T-helper 17 cell (primary cell): ENCODE measurements around the gene BBC3. TPM values are rescaled to one million over a fixed set of nuclear protein-coding genes. Genes with fewer than 3 reads are reported as not detected.

Experiments
- ATAC-seq: fragments of 150-1000 bp; cut with Tn5 transposase; 2 replicates; pipeline ENCODE4 v1.10.0; 2021; ENCODE audit warnings: mild to moderate bottlenecking, moderate library complexity
- DNase-seq, 3 donors: peaks; one replicate each; pipeline versions ENCODE4 v3.0.0 to v3.0.0-alpha.2; 2020 to 2021
- H3K9me3 ChIP-seq: one replicate; pipeline ENCODE4 v1.7.0; 2013; ENCODE audit warnings: low read length, mild to moderate bottlenecking; ENCODE audit not compliant: control insufficient read depth, poor library complexity, severe bottlenecking
- H3K27ac Mint-ChIP-seq: one replicate; pipeline ENCODE4 v1.8.0; 2022; ENCODE audit warnings: mild to moderate bottlenecking, moderate library complexity, mixed read lengths
- H3K27me3 Mint-ChIP-seq: one replicate; pipeline ENCODE4 v1.8.0; 2022; ENCODE audit warnings: mixed read lengths
- H3K36me3 Mint-ChIP-seq: one replicate; pipeline ENCODE4 v1.8.0; 2022; ENCODE audit warnings: low read depth, mixed read lengths
- H3K4me1 Mint-ChIP-seq: one replicate; pipeline ENCODE4 v1.8.0; 2022; ENCODE audit warnings: mild to moderate bottlenecking, mixed read lengths
- H3K4me3 Mint-ChIP-seq: one replicate; pipeline ENCODE4 v1.8.0; 2022; ENCODE audit warnings: mild to moderate bottlenecking, moderate library complexity, mixed read lengths
- total RNA-seq, 4 donors: library from RNA in 2 of 4; stranded (reverse) in 2 of 4; gene quantifications; one replicate each; pipeline ENCODE4 v1.2.3 and lab custom pipeline; 2022 to 2026

Gene BBC3
- total RNA-seq, 2 donors from 2014 or later = 32.4 to 40.2 TPM

DNA sequence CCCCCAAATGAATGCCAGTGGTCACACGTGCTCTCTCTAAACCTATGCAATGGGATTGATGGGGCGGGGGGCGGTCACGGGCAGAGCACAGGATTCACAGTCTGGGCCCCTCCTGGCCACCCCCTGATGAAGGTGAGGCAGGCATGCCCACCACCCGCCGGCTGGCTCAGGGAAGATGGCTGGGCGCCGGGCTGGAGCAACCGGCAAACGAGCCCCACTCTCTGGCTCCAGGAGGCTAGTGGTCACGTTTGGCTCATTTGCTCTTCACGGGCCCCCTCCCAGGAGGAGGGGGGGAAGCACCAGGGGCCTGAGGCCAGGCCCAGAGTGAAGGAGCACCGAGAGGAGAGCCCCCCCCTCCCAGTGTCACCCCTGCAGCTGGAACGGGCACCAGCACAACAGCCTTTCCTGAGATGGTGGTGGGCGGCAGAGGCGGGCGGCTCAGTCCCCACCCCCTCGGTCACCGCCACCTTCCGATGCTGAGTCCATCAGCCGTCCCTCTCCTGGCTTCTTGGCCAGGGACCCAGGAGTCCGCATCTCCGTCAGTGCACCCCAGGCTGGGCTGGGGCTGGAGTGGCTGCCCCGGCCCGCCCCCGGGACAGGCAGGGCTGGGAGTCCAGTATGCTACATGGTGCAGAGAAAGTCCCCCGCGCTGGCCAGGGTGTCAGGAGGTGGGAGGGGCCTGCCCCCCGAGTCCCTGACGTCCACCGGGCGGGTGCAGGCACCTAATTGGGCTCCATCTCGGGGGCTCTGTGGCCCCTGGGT, 9.7 kb downstream of the BBC3 start:
- H3K9me3 ChIP-seq = no peaks in the 10 kb centered on the region
- peaks cover 4% of the 10 kb centered on the region for H3K4me1 Mint-ChIP-seq
- H3K27me3 Mint-ChIP-seq = no peaks in the 10 kb centered on the region
- no peak overlapping the region for H3K27ac Mint-ChIP-seq
- ATAC-seq (no peak), DNase-seq (no peak)
- H3K36me3 Mint-ChIP-seq = no peaks in the 10 kb centered on the region
- peak overlapping the region; percentile 7 for H3K4me3 Mint-ChIP-seq

DNA sequence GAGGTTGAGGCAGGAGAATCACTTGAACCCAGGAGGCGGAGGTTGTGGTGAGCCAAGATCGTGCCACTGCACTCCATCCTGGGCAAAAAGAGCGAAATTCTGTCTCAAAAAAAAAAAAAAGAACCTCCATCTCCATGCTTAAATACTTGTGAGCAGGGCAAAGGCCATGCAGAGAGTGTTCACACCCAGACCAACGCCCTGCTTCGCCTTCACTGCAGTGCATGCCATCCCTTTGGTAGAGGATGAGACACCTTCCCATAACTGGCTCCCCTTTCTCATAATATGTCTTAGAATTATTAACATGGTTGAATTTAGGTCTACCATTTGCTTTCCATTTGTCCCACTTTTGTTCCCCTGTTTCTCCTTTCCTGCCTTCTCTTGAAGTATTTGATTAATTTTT, 15.4 kb downstream of the BBC3 start:
- Mint-ChIP-seq H3K36me3 (no peaks in the 10 kb centered on the region), H3K4me1 (peaks cover 3% of the 10 kb centered on the region), H3K27ac (no peak overlapping the region), H3K27me3 (no peaks in the 10 kb centered on the region), H3K4me3 (no peak overlapping the region)
- no peaks in the 10 kb centered on the region for H3K9me3 ChIP-seq
- ATAC-seq (no peak), DNase-seq (no peak)

DNA sequence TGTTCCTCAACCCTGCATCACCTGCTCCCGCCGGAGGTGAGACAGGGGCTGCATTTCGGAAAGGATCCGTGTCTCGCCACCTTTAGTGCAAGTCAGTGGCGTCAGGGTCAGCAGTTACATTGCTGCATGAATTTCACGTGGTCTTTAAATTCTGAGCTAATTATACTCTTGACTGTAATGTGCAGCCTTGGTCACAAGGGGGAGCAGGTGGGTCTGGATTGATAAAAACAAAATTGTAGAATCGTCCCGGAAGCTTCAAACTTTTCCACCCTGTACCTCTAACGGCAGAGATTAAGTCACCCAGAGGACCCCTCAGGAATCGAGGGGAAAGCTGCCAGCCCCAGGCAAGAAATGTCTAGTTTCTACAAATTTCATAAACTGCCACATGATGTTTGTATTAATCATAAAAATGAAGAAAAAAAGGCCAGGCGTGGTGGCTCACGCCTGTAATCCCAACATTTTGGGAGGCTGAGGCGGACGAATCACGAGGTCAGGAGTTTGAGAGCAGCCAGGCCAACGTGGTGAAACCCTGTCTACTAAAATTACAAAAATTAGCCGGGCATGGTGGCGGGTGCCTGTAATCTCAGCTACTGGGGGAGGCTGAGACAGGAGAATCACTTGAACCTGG, 20.2 kb downstream of the BBC3 start:
- DNase-seq (peak; percentile 54 to 77 (median 57)), ATAC-seq (peak; percentile 85)
- H3K36me3 Mint-ChIP-seq = no peaks in the 10 kb centered on the region
- no peaks in the 10 kb centered on the region for H3K27me3 Mint-ChIP-seq
- H3K4me3 Mint-ChIP-seq = no peak overlapping the region
- H3K9me3 ChIP-seq = no peaks in the 10 kb centered on the region
- H3K4me1 Mint-ChIP-seq = peaks cover 5% of the 10 kb centered on the region
- peak overlapping the region; percentile 88 for H3K27ac Mint-ChIP-seq

DNA sequence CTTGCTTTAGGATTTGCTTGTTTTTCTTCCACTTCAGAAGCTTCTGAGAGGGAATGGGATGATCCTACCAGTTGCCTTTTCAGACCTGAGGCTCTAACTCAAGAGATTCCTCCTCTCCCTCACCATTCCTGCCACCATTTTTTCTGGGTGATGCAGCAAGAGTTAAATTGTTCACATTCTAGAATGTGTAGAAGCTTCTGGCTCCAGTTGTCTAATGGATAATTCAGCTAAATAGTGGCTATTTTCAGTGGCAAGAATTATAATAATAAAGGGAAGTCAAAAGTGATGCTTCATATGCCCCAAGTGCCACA, 20.9 kb downstream of the BBC3 start:
- H3K27me3 Mint-ChIP-seq = no peaks in the 10 kb centered on the region
- H3K36me3 Mint-ChIP-seq = no peaks in the 10 kb centered on the region
- peaks cover 5% of the 10 kb centered on the region for H3K4me1 Mint-ChIP-seq
- no peak overlapping the region for H3K27ac Mint-ChIP-seq
- ATAC-seq (no peak), DNase-seq (no peak)
- H3K4me3 Mint-ChIP-seq = no peak overlapping the region
- H3K9me3 ChIP-seq = no peaks in the 10 kb centered on the region

DNA sequence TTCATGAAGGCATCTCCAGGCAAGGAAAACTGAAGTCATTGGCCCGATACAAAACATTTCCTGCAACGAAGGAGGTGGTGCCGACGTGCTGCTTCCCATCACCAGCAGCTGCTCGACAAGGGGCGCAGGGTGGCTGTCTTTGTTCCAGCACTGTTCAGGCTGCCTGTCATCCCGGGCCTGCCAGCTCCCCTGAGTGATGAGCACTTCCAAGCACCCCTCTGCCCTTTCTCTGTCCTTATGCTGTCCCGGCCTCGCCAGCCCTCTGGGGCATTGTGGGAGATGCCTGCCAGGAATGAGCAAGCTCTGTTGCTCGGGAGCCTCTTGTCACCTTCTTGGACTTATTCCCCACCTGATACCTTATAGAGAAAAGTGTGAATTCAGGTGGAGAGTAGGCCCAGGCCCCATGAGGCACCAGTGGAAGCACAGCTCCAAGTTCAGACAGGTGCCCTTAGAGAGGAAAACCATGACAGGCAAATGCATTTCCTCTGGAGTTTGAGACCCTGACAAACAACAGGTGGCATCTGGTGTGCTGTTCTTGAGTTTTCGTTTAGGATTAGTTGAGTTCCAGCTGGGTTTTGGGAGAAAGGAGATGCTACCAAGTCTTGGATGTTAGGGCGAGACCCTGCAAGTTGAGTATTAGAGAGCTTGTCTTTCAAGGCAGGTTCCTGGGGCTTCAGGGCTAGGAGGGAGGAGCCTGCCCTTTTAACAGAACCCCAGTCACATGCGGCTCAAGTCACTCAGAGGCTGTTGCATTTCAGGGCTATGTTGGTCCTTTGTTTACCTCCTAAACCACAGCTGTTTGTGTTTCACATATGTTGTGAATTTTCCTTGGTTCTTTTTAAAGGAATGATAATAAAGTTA, 21.4 kb downstream of the BBC3 start:
- Mint-ChIP-seq H3K4me3 (no peak overlapping the region), H3K36me3 (no peaks in the 10 kb centered on the region), H3K4me1 (peaks cover 5% of the 10 kb centered on the region), H3K27ac (peak overlapping the region; percentile 53), H3K27me3 (no peaks in the 10 kb centered on the region)
- DNase-seq (no peak), ATAC-seq (no peak)
- H3K9me3 ChIP-seq = no peaks in the 10 kb centered on the region

DNA sequence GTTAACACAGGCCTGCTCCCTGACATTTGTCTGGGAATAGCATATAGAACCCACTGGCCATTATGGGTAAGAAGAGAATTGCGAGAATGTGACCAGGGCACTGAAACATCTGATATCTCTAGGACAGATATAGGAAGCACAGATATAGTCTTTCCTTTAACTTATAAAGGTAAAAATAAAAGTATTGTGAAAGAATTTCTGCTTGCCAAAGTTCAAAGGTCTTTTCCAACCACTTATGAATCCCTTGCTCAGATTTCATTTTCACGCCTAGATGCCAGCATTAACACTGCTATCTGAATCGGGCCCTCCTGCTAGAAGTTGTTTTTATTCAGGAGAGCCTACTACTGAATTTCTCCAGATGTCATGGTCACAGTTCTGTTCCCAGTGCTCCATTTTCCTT, 27.7 kb downstream of the BBC3 start:
- H3K9me3 ChIP-seq = no peaks in the 10 kb centered on the region
- H3K27me3 Mint-ChIP-seq = no peaks in the 10 kb centered on the region
- no peaks in the 10 kb centered on the region for H3K36me3 Mint-ChIP-seq
- H3K4me1 Mint-ChIP-seq = no peaks in the 10 kb centered on the region
- no peak overlapping the region for H3K4me3 Mint-ChIP-seq
- DNase-seq = no peak
- no peak for ATAC-seq
- peak overlapping the region; percentile 60 for H3K27ac Mint-ChIP-seq

DNA sequence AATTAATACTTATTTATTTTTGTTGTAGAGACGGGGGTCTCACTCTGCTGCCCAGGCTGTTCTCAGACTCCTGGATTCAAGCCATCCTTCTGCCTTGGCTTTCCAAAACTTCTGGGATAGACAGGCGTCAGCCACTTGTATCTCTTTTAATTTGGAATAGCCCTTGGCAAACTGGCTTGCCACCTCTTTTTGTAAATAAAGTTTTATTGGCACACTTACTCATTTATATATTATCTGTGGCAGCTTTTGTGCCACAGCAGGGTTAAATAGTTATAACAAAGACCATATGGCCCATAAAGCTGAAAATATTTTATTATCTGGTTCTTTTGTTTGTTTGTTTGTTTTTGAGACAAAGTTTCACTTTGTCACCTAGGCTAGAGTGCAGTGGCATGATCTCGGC, 30.5 kb downstream of the BBC3 start:
- H3K4me1 Mint-ChIP-seq = no peaks in the 10 kb centered on the region
- no peaks in the 10 kb centered on the region for H3K27me3 Mint-ChIP-seq
- ATAC-seq (no peak), DNase-seq (no peak)
- no peaks in the 10 kb centered on the region for H3K36me3 Mint-ChIP-seq
- H3K4me3 Mint-ChIP-seq = no peak overlapping the region
- H3K27ac Mint-ChIP-seq = no peak overlapping the region
- H3K9me3 ChIP-seq = no peaks in the 10 kb centered on the region

DNA sequence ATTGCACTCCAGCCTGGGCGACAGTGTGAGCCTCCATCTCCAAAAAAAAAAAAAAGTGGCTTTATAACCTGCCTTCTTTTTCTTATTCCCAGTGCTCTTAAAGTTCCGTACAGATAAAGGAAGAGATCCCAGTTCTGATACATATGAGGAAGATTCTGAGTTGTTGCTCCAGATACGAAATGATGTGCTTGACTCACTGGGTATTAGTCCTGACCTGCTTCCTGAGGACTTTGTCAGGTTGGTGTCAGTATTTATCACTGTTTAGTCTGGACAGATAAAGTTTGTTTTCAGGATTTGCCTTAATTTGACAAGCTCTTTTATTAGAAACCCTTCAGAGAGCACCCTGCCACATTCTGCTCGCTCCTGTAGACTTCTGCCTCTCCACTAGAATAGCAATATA, 33.9 kb downstream of the BBC3 start:
- Mint-ChIP-seq H3K4me3 (no peak overlapping the region), H3K27ac (no peak overlapping the region), H3K27me3 (no peaks in the 10 kb centered on the region), H3K36me3 (no peaks in the 10 kb centered on the region), H3K4me1 (no peaks in the 10 kb centered on the region)
- no peaks in the 10 kb centered on the region for H3K9me3 ChIP-seq
- no peak for ATAC-seq
- DNase-seq = no peak

DNA sequence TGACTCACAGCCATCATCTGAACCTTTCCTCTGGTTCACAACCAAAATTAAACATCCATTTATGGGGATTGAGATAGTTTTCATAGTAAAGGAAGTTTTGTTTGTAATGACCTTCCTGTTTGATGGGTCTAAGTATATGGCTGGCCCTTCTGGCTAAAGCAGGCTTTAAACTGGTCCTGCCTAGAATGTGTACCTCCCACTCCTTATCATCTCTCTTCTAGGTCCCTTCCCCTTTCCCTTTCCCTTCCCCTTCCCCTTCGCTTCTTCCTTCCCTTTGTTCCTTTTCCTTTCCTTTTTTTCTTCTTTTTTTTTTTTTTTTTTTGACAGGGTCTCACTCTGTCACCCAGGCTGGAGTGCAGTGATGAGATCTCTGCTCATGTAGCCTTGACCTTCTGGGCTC, 35.6 kb downstream of the BBC3 start:
- H3K36me3 Mint-ChIP-seq = no peaks in the 10 kb centered on the region
- peak overlapping the region; percentile 27 for H3K27ac Mint-ChIP-seq
- no peak for ATAC-seq
- no peak overlapping the region for H3K4me3 Mint-ChIP-seq
- H3K27me3 Mint-ChIP-seq = no peaks in the 10 kb centered on the region
- H3K4me1 Mint-ChIP-seq = peaks cover 1% of the 10 kb centered on the region
- no peak for DNase-seq
- H3K9me3 ChIP-seq = no peaks in the 10 kb centered on the region

DNA sequence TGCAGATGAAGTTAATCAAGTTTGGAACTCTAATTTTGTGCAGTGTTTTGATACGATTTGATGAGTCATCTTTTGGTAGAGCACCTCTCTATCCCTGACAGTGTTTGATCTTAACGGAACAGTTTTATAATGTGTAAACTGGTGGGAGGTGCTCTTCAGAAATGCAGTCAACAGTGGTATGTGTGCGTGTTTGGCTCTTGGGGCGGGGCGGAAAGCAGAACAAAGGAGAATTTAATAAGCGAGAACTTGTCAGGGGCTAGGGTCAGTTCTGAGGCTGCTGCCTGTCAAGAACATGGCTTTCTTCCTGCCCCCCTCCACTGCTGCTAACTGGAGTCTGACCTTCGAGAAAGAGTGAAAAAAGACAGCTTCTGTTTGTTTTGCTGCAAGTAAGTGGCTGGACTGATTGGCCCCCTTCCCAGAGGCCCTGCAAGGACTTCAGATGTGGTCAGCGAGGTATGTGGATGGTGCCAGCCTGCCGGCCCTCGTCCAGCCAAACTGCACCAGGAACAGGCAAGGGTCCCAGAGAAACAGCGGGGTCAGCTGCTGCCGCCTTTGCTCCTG, 40.8 kb downstream of the BBC3 start:
- Mint-ChIP-seq H3K4me3 (peak overlapping the region; percentile 83), H3K36me3 (peaks cover 2% of the 10 kb centered on the region), H3K4me1 (peaks cover 32% of the 10 kb centered on the region), H3K27ac (peak overlapping the region; percentile 90), H3K27me3 (no peaks in the 10 kb centered on the region)
- DNase-seq = peak in 2 of 3 donors; percentile 12 to 16
- no peaks in the 10 kb centered on the region for H3K9me3 ChIP-seq
- ATAC-seq = peak; percentile 62

DNA sequence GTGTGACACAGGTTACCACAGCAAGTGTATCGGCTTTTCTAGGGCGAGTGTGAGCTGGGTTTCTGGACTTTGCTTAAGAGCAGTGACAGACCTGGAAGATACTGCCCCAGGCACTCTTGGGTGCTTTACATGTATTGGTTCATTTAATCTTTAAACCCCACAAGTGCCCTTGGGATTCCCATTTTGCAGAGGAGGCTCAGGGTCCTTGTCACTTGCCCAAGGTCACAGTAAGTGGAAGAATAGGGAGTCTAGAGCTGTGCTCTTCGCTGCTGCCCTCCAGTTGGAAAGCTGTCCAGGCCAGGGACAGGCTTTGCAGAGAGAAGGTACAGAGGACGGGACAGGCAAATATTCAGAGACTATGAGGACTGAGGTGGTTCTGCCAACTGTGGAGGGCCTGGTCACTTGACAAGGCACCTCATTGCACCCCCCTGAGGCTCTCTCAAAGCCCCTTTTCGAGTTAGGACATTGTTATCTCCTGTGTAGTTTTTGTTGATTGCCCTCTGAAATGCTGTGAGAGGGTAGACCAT, 42.4 kb downstream of the BBC3 start:
- no peak for ATAC-seq
- Mint-ChIP-seq H3K4me3 (no peak overlapping the region), H3K36me3 (peaks cover 2% of the 10 kb centered on the region), H3K27me3 (no peaks in the 10 kb centered on the region), H3K4me1 (peaks cover 37% of the 10 kb centered on the region), H3K27ac (peak overlapping the region; percentile 96)
- no peak for DNase-seq
- no peaks in the 10 kb centered on the region for H3K9me3 ChIP-seq

DNA sequence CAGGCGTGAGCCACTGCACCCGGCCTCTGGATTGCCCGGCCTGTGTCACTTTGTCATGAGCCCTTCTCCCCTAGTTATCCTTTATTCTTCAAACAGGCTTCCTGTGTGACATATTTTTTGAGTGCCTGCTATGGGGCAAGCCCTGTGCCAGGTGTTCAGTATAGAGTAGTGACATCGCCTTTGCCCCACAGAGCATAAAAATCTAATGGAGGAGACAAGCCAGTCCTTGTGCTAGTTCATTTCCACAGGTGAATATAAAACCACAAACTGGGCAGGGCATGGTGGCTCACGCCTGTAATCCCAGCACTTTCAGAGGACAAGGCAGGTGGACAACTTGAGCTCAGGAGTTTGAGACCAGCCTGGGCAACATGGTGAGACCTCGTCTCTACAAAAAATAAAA, 43.2 kb downstream of the BBC3 start:
- Mint-ChIP-seq H3K36me3 (peaks cover 2% of the 10 kb centered on the region), H3K4me1 (peaks cover 37% of the 10 kb centered on the region), H3K27me3 (no peaks in the 10 kb centered on the region), H3K4me3 (peak overlapping the region; percentile 19), H3K27ac (peak overlapping the region; percentile 96)
- ATAC-seq (no peak), DNase-seq (no peak)
- no peaks in the 10 kb centered on the region for H3K9me3 ChIP-seq

DNA sequence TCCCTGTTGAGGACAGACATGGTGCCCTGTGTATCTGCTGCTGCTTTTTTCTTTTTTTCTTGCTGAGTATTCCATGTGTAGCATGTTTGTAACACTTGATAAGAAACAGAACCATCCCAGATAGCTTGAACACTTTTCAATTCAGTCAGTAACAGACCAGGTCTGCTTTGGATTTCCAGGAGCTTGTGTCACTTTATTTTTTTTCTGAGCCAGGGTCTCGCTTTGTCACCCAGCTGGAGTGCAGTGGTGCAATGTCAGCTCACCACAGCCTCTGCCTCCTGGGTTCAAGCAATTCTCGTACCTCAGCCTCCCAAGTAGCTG, 43.7 kb downstream of the BBC3 start:
- Mint-ChIP-seq H3K27me3 (no peaks in the 10 kb centered on the region), H3K4me1 (peaks cover 41% of the 10 kb centered on the region), H3K36me3 (peaks cover 2% of the 10 kb centered on the region), H3K27ac (peak overlapping the region; percentile 96), H3K4me3 (peak overlapping the region; percentile 83)
- DNase-seq = no peak
- no peak for ATAC-seq
- no peaks in the 10 kb centered on the region for H3K9me3 ChIP-seq
